Ureter (tissue), 1 donor: ENCODE data around the gene IFNL2. TPM values are rescaled to one million over a fixed set of nuclear protein-coding genes. Genes with fewer than 3 reads are reported as not detected.
"Not testable (repeated sequence)": the region's sequence is repeated elsewhere in the genome, so short reads cannot be mapped to it uniquely, and the experiment has no call there.

Experiments
- DNase-seq: peaks from one replicate; pipeline ENCODE4 v3.0.0-alpha.2; 2020; ENCODE audit warnings: low spot score
- total RNA-seq: library from RNA; stranded (reverse); gene quantifications from one replicate; pipeline ENCODE4 v1.2.4, GENCODE V29; 2023
- donor health status: DM: yes; HTN: yes; CAD: no.

The IFNL2 gene
- total RNA-seq, 1 donor from 2014 or later, result not detected

DNA sequence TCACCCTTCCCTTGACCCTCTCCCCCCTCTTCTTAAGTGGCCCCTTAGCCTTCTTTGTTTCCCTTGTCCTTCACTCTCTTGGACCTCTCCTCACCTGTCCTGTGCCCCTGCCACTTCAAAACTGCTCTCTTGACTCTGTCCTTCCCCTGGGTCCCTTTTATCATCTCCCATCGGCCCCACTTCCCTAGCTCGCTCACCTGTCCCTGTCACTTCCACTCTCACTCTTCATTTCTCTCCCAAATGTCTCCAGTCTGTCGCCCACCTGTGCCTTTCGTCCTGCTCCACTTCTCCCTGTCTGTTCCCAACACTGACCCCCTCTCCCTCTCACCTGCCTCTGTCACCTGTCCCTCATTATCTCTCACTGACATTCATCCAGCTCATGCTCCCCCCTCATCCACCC is 28.7 kb downstream of the IFNL2 start:
- no peak for DNase-seq

DNA sequence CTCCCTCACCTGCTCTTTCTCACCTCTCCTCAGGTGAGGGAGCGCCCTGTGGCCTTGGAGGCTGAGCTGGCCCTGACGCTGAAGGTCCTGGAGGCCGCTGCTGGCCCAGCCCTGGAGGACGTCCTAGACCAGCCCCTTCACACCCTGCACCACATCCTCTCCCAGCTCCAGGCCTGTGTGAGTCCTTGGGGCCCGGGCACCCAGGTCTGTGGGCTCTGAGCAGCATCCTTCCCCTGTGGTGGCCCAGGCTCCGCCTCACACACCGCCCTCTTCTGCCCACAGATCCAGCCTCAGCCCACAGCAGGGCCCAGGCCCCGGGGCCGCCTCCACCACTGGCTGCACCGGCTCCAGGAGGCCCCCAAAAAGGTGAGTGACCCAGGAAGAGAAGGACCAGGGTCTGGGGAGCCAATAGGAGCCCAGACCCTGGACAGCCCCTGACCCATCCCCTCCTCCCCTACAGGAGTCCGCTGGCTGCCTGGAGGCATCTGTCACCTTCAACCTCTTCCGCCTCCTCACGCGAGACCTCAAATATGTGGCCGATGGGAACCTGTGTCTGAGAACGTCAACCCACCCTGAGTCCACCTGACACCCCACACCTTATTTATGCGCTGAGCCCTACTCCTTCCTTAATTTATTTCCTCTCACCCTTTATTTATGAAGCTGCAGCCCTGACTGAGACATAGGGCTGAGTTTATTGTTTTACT is 29.9 kb downstream of the IFNL2 start:
- no peak for DNase-seq

DNA sequence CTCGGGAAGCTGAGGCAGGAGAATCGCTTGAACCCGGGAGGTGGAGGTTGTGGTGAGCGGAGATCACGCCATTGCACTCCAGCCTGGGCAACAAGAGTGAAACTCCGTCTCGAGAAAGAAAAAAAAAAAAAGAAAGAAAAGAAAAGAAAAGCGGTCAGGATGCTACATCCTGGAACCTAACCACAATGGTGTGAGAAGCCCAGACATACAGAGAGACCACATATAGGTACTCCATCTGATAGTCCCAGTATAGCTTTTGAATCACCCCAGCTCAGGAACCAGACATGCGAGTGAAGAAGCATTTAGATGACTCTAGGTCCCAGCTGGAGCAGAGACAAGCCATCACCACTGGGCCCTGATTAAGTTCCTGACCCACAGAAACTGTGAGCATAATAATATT is 31.2 kb downstream of the IFNL2 start:
- DNase-seq, result no peak

DNA sequence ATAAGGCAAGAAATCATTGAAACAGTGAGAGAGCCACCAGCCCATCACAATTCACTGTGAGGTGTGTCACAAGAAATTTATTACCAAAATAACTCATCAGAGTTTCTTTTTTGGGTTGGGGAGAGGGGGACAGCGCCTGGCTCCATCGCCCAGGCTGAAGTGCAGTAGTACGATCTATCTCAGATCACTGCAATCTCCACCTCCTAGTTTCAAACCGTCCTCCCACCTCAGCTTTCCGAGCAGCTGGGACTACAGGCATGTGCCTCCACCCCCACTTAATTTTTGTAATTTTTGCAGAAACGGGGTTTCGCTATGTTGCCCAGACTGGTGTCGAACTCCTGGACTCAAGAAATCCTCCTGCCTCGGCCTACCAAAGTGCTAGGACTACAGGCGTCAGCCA is 31.6 kb downstream of the IFNL2 start:
- no peak for DNase-seq

DNA sequence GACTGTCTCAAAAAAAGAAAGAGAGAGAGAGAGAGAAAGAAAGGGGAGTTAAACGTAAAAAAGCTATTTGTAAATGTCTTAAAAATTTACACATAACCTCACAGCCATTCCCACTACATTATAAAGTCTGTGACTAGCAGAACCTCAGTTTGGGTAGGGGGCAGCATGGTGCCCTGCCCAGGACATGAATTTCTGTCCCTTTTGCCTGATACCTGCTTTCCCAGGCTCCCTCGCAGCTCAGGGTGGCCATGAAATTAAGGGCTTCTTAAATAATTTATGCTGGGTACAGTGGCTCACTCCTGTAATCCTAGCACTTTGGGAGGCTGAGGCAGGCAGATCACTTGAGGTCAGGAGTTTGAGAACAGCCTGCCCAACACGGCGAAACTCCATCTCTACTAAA is 32.8 kb downstream of the IFNL2 start:
- no peak for DNase-seq

DNA sequence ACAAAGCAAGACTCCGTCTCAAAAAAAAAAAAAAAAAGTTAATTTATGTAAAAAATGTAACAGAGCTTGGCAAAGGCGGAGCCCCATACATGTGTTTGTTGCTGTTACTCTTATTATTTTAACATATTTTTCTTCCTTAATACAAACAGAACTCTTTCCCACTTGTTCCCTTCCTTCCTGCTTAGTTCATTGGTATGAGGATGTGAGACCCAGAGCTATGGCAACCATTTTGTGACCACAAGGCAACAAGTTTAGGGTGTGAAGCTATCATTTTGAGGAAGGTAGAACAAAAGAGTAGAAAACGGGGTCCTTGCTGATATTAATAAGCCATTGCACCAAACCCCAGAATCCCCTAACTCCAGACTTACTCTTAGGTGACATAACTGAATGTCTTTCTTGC is 33.4 kb downstream of the IFNL2 start:
- no peak for DNase-seq

DNA sequence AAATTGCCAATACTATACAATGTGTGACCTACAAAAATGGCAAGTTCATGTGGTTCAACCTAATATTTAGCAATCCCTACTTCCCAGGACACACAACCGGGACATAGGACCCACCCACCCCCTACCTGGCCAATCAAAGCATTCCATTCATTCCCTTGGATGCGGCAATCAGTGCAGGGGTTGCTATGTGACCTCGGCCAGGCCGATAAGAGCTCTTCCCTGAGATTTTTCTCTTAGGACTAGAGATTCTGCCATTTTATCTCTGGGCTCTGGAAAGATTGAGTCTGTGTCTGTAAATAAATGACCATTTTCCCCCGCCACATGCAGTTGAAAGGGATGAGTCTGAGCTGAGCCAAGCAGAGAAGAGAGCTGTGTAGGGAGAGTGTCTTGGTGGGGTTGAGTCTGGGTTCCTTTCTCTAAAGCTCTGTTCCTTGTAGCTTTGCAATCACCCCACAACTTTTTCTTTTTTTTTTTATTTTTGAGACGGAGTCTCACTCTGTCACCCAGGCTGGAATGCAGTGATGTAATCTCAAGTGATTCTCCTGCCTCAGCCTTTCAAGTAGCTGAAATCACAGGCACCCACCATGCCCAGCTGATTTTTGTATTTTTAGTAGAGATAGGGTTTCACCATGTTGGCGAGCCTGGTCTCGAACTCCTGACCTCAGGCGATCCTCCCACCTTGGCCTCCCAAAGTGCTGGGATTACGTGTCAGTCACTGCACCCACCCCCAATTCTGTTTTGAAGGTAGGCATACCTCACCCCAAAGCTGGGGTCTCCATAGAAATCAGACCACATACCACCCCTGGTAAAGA is 35.4 kb downstream of the IFNL2 start:
- DNase-seq, result no peak

DNA sequence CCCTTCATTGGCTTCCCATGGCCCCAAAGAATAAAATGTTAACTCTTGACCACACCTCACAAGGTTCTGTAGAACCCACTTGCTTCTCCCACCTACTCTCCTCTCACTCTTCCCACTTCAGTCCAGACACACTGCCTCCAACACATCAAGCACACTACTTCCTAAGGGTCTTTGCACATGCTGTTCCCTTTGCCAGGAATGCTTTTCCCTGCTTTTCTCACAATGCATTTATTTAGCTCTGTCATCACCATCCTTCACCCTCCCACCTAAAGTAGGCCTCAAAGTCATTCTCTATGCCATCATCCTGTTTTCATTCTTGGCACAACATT is 36.0 kb downstream of the IFNL2 start:
- no peak for DNase-seq

DNA sequence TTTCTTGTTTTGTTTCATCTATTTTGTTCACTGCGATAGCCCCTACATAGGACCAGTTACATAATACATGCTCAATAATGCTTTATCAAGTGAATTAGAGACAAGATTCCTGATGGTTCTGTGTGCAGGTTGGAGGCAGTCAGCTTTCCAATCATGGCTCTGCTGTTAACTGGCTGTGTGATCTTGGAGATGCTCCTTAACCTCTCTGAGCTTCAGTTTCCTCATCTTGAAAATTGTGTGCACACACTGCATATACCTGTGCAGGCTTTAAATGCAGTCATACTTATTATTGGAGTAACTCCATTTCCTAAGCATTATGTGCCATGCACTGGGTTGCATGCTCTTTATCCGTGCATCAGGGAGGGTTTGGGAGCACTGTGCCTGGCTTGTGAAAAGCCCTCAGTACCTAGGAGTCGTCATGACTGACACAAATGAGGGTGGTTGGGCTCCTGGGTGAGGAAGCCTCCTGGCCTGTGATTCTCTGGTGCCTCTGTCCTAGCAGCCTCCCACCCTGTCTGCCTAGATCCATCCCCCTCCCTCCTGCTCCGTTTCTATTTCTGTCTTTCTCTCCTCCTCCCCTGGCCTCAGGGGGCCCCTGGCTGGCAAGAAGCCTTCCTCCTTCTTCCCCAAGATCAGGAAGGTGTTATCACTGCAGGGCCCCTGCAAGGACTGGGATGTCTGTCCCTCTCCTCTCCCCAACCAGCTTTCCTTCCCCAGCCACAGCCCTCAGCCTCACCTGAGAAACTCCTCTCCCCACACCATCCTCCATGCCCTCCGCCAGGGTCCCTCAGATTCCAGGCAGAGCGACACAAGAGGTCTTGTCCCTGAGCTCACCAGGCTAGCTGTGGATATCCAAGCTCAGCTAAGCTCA is 36.7 kb downstream of the IFNL2 start:
- DNase-seq, result no peak

DNA sequence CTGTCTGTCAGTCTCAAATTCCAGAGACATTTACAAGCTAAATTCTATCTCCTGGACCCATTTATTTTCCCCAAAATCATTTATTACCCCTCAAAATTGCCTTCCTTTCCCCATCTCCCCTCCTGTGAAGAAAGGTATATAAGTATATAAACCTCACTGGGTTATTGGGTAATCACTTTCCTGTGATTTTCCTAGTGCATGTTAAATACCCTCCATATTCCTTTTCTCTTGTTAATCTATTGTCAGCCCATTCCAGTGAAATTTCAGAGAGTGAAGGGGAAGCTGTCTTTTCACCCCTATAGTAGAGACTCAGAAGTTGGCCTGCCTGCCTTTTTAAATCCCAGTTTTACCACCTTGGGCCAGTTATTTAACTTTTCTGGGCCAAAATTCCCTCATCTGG is 37.9 kb downstream of the IFNL2 start:
- DNase-seq, result no peak

DNA sequence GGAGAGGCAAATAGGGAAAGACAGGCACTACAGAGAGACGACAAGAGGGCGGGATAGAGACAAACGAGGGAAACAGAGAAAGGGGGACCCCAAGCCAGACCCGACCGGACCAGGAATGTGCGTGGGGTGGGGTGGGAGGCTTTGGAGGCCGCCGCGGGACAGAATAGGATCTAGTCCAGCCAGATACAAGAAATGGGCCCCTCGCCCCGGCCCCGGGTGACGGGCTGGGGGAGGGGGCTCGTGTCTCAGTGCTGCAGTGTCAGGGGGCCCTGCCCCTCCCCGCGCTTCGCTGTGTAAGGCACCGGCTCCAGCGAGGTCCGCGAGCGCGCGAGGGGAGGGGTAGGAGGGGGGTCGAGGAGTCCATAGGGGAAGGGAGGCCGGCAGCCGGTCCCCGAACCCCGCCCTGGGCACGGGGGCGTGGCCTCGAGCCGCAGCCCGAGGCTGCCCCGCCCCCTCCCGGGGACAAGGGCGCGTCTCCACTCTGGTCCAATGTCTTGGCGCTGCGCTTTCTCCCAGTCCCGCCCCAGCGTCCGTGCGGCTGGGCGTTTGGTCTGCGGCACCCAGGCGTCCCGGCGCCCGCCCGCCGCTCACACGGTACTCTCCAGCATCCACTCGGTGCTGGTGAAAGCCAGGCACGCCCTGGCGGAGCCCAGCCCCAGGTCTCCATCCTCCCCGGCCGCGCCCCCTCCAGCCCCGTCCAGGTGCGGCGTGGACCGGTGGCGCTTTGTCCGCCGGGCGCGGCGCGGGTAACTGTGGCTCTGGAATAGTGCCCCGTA is 39.0 kb downstream of the IFNL2 start:
- DNase-seq, result no peak

DNA sequence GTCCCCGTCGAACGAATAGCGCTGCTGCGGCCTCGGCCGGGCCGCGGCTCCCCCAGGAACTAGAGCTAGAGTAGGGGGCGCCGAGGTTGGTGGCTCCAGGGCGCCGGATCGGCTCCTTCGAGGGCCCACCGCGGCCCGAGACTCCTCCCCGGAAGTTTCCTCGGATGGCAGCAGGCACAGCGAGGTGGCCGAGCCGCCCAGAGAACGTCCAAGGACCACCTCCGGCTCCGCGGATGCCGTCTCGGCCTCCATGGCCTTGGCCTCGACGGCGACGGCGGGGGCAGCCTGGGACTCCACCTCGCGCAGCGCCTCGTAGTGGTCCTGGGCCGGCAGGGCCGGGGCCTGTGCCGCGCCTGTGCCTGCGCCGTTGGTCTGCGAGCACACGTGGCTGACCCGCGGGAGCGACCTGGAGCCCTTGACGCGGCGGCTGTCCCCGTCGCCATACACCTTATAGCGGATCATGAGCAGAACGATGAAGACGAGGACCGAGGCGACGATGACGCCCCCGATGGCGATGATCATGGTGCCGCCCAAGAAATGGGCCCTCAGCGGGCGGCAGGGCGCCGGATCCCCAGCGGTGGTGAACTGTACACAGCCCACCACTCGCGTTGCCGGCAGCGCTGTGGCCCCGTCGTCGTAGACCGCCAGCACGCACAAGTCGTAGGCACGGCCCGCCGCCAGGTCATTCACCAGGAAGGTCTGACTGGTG is 39.8 kb downstream of the IFNL2 start:
- no peak for DNase-seq

DNA sequence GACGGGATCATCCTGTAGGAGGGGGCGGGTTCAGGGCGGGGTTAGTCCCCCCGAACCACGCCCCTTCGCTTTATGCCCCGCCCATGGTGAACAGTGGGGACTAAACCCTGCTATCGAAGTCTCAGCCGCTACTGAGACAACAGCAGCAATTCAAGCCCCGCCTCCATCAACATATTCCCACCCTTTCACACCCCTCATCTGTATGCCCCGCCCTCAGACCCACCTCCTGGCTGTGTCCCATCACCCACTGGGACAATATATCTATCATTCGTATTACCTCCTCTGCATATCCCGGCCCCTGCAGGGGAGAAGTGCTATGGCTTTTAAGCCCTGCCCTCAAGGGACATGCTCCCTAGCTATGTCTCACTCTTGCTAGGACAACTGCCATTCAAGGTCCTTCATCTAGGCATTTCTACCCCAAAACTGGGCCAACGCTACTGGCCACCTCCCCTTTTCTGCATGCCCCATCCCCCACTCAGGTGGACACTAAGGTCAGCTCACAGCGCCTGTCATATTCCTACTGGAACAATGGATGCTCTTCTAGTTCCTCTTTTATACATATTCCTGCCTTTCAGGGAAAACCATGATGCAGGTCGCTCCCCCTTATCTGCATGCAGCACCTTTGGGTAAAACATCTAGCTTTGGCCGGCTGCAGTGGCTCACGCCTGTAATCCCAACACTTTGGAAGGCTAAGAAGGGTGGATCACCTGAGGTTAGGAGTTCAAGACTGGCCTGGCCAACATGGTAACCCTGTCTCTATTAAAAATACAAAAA is 40.5 kb downstream of the IFNL2 start:
- no peak for DNase-seq

DNA sequence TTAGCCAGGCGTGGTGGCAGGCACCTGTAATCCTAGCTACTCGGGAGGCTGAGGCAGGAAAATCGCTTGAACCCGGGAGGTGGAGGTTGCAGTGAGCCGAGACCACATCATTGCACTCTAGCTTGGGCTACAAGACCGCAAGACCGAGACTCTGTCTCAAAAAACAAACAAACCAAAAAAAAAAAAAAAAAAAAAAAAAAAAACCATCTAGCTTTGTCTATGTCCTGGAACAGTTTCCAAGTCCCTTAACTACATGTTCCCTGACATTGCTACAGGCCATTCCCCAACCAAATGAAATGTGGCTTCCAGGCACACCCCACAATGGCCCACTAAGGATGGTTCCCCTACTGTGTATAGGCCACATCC is 41.1 kb downstream of the IFNL2 start:
- DNase-seq, result not testable (repeated sequence)

DNA sequence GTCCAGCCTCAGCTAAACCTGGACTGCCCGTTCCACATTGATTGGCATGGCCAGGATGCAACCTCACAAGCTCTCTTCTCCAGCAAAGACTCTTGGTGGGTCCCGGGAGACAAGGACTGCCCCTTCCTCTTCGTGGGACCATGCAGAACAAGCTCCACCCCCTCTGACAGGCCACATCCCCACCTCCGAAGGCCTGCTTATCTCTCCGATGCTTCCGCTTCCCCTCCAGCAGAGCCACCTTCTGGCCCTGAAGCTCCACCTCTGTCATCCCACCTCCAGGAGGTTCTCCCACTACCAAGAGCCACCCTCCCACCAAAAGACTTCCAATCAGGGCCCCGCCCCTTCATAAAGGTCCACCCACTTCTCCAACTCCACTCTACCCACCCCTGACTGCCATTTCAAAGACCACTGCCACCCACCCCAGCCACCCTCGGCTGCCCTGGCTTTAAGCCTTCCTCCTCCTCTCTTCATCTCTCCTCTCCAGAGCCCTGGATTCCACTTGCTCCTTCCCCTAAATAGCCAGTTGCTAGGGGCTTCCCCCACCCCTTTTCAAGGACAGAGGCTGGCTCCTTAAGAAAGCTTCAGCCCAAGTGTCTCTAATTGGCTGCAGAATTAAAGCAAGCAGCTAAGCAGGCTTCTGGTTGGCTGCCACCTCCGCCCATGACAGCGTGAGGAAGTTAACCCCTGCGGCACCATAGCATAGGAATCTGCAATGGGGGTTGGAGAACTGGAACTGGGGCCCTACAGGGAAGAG is 42.5 kb downstream of the IFNL2 start:
- DNase-seq, result no peak

DNA sequence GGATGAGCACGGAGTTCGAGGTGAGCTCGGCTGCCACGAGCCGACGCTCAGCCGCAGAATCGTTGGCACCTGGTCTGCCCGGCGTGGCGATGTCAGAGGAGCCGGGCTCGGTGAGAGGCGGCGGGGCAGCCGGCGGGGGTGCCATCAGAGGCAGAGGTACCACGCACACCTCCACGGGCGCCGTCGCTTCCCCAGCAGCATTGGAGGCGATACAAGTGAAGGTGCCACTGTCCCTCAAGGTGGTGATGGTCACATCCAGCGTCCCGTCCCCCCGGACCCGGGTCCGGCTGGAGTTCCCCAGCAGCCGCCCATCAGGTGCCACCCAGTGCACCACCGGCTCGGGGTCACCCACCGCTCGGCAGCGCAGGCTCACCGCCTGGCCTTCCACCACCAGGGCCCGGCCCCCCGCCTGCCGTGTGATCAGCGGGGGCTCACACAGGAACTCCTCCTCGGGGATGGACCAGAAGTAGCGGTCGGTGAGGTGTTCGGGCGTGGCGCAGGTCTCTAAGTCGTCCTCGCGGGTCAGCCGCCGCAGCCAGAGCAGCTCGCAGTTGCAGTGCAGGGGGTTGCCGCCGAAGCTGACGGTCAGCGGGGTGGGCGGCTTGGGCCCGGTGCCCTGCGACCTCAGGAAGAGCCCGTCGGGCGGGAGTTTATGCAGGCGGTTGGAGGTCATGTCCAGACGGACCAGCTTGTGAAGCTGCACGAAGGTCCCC is 46.0 kb downstream of the IFNL2 start:
- no peak for DNase-seq

DNA sequence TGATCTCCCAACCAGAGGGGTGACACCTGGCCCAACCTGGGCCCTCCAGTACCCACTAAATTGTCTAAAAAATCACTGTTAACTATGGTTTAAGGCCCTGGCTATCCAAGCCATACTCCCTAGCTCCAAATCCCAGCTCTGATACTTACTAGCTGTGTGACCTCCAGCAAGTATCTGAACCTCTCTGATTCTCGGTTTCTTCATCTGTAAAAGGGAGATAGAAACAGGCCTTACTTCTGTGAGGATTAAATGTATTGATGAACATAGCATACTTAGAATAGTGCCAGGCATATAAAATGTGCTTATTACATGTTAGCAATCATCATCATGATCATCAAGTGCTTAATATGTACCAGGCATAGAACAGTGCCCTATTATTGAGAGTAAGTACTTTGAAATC is 47.7 kb downstream of the IFNL2 start:
- no peak for DNase-seq

DNA sequence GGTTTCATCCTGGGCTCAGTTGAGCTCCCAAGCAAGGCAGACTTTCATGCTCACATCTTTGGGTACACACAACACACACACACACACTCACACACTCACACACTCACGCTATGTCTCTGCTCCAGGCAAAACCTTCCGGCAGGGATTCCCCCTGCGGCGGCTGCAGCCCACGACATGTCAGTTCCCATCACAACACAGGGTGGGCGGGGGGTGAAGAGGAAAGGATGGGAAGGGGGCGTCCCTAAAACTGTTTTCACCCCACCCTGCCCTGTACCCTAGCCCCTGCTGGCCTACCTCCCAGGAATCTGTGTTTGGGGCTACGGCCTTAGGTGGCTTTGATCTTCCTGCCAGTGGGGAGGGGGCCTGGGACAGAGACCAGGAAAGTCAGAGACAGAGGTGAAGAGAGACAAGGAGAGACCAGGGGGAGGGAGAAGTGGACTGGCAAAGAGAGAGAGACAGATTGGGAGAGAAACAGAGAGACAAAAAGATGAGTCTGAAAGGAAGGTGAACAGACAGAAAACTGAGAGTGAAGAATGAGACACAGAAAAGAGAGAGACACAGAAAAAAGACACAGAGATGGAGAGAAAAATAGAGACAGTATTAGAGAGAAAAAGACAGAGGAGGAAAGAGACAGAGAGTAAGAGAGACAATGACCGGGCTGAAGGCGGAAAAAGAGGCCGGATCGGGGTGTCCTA is 48.6 kb downstream of the IFNL2 start:
- DNase-seq, result no peak
